ENCODE measurements around the gene CELF6. TPM values are rescaled to one million over a fixed set of nuclear protein-coding genes. Genes with fewer than 3 reads are reported as not detected.

Gene CELF6
- total RNA-seq, 1 experiment from 2014 or later, result 0.52 TPM

- TF ChIP-seq ZBTB33 (IDR thresholded peaks at IDR 0.05; ENCODE audit: extremely low read depth, insufficient replicate concordance, low read length) (no peak), ELF1 (IDR thresholded peaks at IDR 0.05; ENCODE audit: borderline replicate concordance, low read depth) (no peak), ATF3 (IDR thresholded peaks at IDR 0.05) (no peak), POLR2AphosphoS5 (IDR thresholded peaks at IDR 0.05; ENCODE audit: low read depth, low read length) (no peak)
Observed at GRCh38 chr15:72280751-72281150, 39.2 kb downstream of the CELF6 start (continued).

GRCh38 chr15:72278737-72279136 is 41.2 kb downstream of the CELF6 start:
- RAD21 ChIA-PET (ENCODE audit: low non-redundant PET in 1 of 2, low total read pairs in 2 of 2, uncharacterized antibody in 2 of 2, unreplicated experiment in 2 of 2), result no interaction called here
- Histone ChIP-seq H2AFZ (ENCODE audit: low read depth, low read length, poor library complexity, severe bottlenecking) (no peak overlapping the region), H4K20me1 (ENCODE audit: insufficient read depth) (no peaks in the 10 kb centered on the region), H3K27ac (ENCODE audit: low read depth, low read length) (no peak overlapping the region), H3K9ac (ENCODE audit: low read length) (no peak overlapping the region), H3K9me2 (ENCODE audit: insufficient read depth) (no peaks in the 10 kb centered on the region), H3K36me3 (ENCODE audit: control insufficient read depth in 1 of 2, insufficient read depth in 2 of 2, low read length in 2 of 2) (no peaks in the 10 kb centered on the region), H3K4me2 (ENCODE audit: low read length) (no peak overlapping the region), H3K27me3 (ENCODE audit: insufficient read depth, low read length) (no peaks in the 10 kb centered on the region), H3K4me3 (replicated peaks in 1 of 2; ENCODE audit: low read depth in 1 of 2, low read length in 2 of 2) (no peak overlapping the region), H3K79me2 (ENCODE audit: insufficient read depth, low read length) (no peaks in the 10 kb centered on the region), H3K4me1 (ENCODE audit: control insufficient read depth in 1 of 2, insufficient read depth in 2 of 2, low read length in 2 of 2) (peaks cover 0 to 3% of the 10 kb centered on the region in 2 experiments; a peak in 1 of 4 replicates), H3K9me3 (ENCODE audit: control insufficient read depth in 1 of 2, insufficient read depth in 1 of 2, low read depth in 1 of 2, low read length in 2 of 2) (no peaks in the 10 kb centered on the region)
- POLR2A ChIA-PET, result no interaction called here
- TF ChIP-seq REST (IDR thresholded peaks at IDR 0.05; ENCODE audit: low read depth), result no peak
- TF ChIP-seq EGR1 (IDR thresholded peaks at IDR 0.05; ENCODE audit: low read depth), result no peak
- no peak for TF ChIP-seq YY1 (IDR thresholded peaks at IDR 0.05; ENCODE audit: extremely low read depth, insufficient replicate concordance, low read depth, low read length)
- TF ChIP-seq ZBTB33 (IDR thresholded peaks at IDR 0.05; ENCODE audit: extremely low read depth, insufficient replicate concordance, low read length), result no peak
- TF ChIP-seq RAD21 (IDR thresholded peaks at IDR 0.05; ENCODE audit: low read depth), result no peak
- no peak for TF ChIP-seq FOSL1 (IDR thresholded peaks at IDR 0.05; ENCODE audit: low read depth)
- TF ChIP-seq EZH2phosphoT487 (IDR thresholded peaks at IDR 0.05; ENCODE audit: borderline replicate concordance), result no peak
- no peak for TF ChIP-seq JUND (IDR thresholded peaks at IDR 0.05)
- TF ChIP-seq ZFX (IDR thresholded peaks at IDR 0.05), result no peak
- no peak for TF ChIP-seq POLR2AphosphoS5 (IDR thresholded peaks at IDR 0.05; ENCODE audit: low read depth, low read length)
- no peak for TF ChIP-seq CEBPB (IDR thresholded peaks at IDR 0.05; ENCODE audit: low read depth)
- TF ChIP-seq POLR2A (IDR thresholded peaks at IDR 0.05; ENCODE audit: borderline replicate concordance, extremely low read depth, insufficient read depth, insufficient read length), result no peak
- TF ChIP-seq CTCF (IDR thresholded peaks at IDR 0.05 in 2 of 3, conservative IDR thresholded peaks at IDR 0.05 in 1 of 3; ENCODE audit: borderline replicate concordance in 1 of 3, insufficient read depth in 1 of 3, low read depth in 2 of 3, low read length in 2 of 3), result no peak
- no peak for TF ChIP-seq ATF3 (IDR thresholded peaks at IDR 0.05)
- no peak for ATAC-seq
- no peak for DNase-seq (ENCODE audit: low read depth, low spot score)
- intact Hi-C loops (cut with micrococcal nuclease), result no loop called here
- no TSS peak for BruUV-seq (replicated peaks)
- CTCF ChIA-PET, result no interaction called here

All from HCT116 (cell line).